Eye (tissue), 1 donor: ENCODE results near the gene CACNA1S.

Source experiments
- DNase-seq: peaks from one replicate; pipeline ENCODE4 v3.0.0-alpha.2; 2015

The CACNA1S gene

DNA sequence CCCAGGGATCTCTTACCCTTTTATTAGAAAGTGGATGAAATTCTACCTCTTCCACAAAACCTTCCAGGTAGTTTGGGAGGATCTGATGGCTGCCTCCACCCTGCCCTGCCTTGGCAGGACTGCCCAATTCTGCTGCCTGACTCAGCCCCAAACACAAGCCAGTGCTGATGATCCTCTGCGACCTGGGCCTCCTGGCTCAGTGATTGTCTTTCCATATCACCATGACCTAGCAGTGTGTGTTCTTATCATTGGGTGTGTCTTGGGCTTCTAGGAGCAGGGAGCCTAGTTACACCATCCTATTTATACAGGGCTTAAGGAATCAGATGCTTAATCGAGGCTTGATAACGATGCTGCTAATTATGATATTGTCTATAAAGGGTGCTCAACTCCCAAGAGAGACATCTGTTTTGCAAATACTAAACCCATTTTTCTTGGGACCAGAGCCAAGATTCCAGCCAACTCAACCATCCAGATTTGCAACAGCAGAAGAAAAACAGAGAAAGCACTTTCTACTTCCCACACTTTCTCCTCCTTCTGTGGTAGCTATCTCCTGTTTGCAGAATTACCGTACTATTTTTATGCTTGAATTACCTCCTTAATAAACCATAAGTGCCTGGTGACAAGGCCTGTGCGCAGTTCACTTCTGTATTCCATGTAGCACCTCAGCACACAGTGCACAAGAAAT, 52.2 kb downstream of the CACNA1S start:
- DNase-seq: no peak

DNA sequence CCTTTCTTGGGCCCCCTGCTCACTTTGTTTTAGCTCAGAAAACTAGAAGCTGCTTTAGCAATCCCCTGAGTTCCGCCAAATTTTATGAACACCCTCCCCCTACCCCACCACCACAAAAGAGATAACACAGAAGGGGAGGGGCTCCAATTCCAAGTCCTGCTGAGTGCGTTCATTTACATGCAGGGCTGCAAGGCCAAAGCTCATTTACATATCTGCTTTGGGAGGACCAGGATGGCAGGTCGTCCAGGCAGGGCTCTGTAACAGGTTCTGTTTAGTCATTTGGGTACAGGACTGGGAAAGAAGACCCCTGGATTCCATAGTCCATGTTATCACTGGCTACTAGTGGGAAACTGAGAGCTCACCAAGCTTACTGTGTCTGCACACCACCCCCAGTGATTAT, 52.8 kb downstream of the CACNA1S start:
- DNase-seq: no peak

DNA sequence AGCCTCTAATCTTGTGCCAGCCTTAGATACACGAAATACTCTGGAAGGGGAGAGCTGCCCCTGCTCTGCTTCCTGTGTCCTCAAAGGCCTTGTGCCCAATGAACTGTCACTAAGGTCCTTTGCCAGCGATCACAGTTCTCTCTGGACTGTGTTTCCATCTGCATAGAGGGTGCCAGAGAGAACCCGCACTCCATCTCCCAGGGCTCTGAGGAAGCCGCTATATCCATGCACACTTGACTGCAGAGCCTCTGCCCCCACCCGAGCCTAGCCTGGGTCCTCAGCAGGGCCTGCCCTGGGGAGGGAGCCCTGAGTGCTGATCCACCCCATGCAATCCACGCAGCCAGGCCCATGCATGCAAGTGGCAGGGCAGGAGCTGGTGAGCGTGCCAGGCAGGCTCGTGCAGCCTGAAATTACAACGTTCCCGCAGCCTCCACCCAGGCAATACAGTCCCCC, 58.1 kb downstream of the CACNA1S start:
- DNase-seq: peak; percentile 54

DNA sequence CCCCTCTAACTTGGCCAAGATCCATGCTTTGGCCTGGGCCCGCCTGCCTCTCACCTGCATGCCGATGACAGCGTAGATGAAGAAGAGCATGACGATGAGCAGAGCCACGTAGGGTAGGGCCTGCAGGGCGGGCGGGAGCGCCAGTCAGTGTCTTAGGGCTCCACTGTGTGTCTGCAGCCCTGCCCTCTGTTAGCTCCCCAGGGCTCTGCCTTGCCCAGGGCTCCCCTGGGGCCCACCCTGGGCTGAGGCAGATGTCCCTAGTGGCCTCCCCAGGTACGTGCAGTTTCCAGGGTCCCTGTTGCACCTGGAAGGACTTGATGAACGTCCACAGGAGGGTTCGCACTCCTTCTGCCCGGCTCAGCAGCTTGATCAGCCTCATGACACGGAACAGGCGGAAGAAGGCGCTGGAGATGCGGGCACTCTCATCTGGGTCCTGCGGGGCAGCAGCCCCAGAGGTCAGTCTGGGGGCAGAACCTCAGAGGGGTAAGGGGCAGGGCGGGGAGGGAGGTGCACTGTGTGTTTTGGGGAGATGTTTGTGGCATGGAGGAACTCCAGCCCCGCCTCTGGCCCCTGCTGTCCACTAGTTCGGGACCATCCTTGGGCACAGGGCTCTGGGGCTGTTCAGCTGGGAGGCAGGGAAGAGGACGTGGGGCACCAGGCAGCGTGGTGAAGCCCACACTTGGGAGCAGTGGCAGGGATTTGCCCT, 58.9 kb downstream of the CACNA1S start:
- DNase-seq: no peak

DNA sequence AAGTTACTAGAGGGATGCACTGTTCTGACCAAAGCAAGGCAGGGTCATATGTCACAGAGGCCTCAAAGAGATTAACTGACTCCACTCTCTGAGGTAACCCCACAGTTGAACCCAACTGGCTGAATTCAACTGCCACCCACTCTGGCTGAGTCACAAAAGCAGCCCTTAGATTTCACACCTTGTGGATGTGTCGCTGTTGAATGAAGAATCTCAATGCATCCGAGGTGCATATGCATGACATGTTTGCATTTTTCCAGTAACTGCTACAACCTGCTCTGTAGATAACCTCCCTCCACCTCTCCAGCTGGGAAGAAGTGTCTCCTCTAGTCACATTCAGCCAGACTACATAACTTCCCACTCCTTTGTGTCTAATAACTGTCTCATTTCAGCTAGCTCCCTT, 60.8 kb downstream of the CACNA1S start:
- DNase-seq: no peak

GRCh38 chr1:201050515-201051277, 61.5 kb downstream of the CACNA1S start:
- no peak for DNase-seq

- no peak for DNase-seq
Observed at GRCh38 chr1:201049248-201049831, 62.9 kb downstream of the CACNA1S start.

GRCh38 chr1:201048521-201048920, 63.7 kb downstream of the CACNA1S start:
- no peak for DNase-seq

GRCh38 chr1:201044119-201044518, 68.1 kb downstream of the CACNA1S start:
- DNase-seq: no peak

- peak; percentile 88 for DNase-seq
Observed at GRCh38 chr1:201042779-201043461, 69.3 kb downstream of the CACNA1S start.

DNA sequence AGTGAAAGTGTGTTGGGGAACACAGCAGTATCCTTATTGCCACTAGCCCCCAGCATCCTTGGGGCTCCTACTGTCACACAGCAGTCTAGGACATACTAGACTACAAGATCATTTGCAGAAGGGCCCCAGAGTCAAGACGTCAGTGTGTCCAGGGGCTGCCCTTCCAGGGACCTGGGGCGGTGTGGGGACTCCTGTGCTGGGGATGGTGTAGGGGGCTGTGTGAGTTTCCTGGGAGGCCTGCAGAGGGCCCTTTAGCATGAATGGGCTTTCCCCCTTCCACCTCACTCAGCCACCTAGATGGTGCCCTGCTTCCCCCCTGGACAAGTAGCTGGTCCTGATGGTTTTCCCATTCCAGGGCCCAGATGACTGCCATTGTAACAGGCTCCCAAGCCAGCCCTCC, 71.2 kb downstream of the CACNA1S start:
- no peak for DNase-seq

GRCh38 chr1:201039876-201040275, 72.3 kb downstream of the CACNA1S start:
- DNase-seq: no peak

DNA sequence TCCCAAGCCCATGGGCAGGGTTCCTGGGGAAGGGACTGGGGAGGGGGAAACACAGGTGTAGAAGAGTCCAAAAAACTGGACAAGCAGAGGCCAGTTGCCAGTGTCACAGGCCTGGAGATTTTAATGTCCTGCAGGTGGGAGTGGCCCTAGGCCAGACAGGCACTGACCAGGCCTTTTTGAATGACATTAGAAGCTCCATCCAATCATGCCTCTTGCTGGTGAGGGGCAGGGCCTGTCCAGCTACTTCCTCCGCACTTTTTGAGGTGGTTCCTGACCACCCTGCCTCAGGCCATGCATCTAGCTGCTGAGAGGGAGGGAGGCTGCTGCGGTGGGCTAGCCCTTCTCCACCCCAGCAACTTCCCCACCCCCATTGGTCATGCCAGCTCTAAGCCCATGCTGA, 72.8 kb downstream of the CACNA1S start:
- DNase-seq: no peak

GRCh38 chr1:201038186-201038876, 73.9 kb downstream of the CACNA1S start:
- DNase-seq: peak; percentile 60

- no peak for DNase-seq
Observed at GRCh38 chr1:201036188-201036842, 75.9 kb downstream of the CACNA1S start.

DNA sequence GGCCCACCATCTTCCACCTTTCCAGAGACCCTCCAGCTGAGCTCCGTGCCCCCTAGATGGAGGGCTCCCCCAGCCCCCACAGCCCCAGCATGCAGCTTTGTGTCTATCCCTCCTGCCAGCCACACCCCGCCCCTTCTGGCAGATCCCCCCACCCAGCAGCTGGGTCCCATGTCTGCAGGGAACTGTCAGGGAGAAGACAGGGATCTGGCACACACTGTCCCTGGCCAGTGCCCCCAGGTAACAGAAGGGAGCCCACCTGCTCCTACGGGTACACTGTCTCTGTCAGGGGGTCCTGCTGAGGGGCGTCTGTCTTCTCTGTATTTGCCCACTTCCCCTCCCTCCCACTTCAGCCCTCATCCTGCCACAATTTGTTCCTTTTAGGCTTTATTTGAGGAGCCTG, 77.6 kb downstream of the CACNA1S start:
- DNase-seq: no peak

DNA sequence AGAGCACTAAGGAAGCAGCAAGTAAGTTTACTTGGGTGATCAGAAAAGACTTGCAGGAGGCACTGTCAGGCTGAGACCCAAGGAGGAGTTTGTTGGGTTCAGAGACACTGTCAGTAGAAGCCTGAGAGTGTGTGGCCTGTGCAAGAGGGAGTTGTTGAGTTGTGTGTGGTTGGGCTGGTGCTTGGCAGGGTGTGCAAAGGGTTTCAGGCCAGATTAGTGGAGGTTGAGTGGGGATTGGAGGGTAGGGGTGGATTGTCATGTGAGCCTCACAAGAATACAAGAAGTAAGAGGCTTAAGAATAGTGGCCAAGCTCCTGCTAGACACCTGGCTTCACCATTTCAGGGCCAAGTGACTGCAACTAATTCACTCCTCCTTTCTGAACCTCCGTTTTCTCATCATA, 79.8 kb downstream of the CACNA1S start:
- no peak for DNase-seq

DNA sequence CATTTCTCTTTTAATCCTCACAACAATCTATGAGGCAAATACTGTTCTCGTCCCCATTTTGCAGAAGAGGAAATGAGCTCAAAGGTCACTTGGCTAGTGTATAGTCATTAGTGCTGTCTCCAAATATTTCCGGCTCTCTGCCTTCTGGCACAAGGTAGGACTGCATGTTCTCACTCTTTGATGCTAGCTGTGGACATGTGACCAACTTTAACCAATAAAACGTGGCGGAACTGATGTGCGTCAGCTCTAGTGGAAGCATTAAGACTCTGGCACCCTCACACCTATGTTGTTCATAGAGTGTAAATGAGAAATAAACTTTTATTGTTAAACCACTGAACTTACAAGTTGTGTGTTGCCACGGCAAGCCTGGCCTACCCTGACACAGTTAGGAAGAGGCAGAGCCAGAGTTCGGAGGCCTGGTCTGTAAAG, 83.8 kb downstream of the CACNA1S start:
- DNase-seq: no peak

GRCh38 chr1:201026836-201027235, 85.4 kb downstream of the CACNA1S start:
- no peak for DNase-seq

DNA sequence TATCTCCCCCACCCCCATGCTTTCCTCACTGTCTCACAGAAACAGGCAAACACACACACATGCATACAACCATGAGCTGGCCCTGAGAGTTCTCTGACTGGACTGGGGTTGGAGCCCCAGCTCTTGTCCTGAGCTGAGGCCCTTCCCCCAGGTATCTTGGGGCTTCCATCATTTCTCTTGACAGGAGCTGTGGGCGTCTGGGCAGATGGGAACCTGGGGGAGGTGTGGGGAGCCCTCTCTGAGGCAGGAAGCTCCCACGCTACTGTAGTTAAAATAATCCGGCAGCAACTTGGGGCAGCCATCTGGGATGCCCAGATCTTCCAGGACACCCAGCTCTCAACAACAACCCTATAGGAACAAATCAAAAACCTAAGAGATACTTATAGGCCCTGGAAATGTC, 86.0 kb downstream of the CACNA1S start:
- no peak for DNase-seq

DNA sequence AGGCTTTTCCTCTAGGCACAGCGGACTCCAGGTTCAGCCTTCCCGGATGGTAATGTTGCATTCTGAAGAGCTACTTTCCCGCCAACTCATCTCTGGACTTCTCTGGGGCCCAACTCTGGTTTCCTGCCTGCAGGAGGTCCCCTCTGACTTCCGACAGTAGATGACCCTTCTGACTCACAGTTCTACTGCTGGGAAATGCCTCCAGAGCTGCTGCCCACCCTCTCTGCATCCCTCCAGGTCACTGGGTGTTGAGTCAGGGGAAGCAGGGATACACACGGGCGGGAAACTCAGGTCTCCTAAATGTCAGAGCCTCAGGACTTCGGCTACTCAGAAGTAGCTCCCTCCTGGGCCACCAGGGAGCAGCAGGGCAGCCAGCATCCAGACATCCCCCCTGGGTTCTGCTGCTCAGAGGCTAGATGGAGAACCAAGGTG, 86.6 kb downstream of the CACNA1S start:
- peak; percentile 21 for DNase-seq

DNA sequence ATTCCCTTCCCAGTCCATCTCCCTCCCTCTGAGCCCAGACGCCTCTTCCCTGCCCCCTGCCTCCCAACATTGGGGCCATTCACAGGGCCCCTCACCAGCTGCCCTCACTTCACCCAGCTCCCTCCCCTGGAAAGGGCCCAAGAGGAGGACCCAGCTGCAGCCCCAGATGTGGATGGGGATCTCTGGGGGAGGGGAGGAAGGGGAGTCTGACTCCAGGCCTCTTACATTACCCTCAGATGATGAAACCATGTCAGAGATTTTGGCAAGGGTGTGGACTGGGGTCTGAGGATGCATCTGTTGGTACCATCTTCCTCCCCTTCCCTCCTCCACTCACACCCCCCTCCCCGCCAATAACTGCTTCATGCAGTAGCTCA, 87.6 kb downstream of the CACNA1S start:
- DNase-seq: no peak
